ENCODE results near the gene NDUFAF8. TPM values are rescaled to one million over a fixed set of nuclear protein-coding genes. Genes with fewer than 3 reads are reported as not detected.

NDUFAF8 gene
- polyA plus RNA-seq, 2 of the 4 experiments (the other 2 are of a cell fraction) = 179 to 308 TPM

- POLR2A ChIA-PET = no interaction called here
- DNase-seq (ENCODE audit: low read depth in 1 of 2, low spot score in 1 of 2) = no peak
- Histone ChIP-seq H3K4me1 (no peaks in the 10 kb centered on the region), H3K4me2 (no peak overlapping the region), H3K9me3 (no peaks in the 10 kb centered on the region), H3K27ac (no peak overlapping the region), H3K4me3 (no peak overlapping the region)
- ATAC-seq = peak in 1 of 2 experiments; percentile 12; a peak in 1 of 6 replicates
- no peak for FAIRE-seq
- 95% methylated on average over 14 of the region's 16 CpGs for WGBS (ENCODE audit: missing lambda C conversion rate)
- CTCF ChIA-PET = interaction anchor here (0.6 to 15.4 kb wide), 6 partner anchors 8 to 267 kb away, joined by 3 to 129 read pairs (median 4); no protein-coding TSS in a partner anchor
- TF ChIP-seq TP53 (CRISPR knock-in tag; IDR thresholded peaks at IDR 0.05) (no peak), HEYL (CRISPR knock-in tag; IDR thresholded peaks at IDR 0.05) (no peak), GATA3 (IDR thresholded peaks at IDR 0.05; ENCODE audit: borderline replicate concordance) (no peak), RFX5 (IDR thresholded peaks at IDR 0.05) (no peak)
These were observed 43.8 kb downstream of the NDUFAF8 start for GRCh38 chr17:81282876-81283275.

- Histone ChIP-seq H3K4me3 (no peak overlapping the region), H3K27ac (no peak overlapping the region), H3K4me1 (no peaks in the 10 kb centered on the region), H3K9me3 (no peaks in the 10 kb centered on the region), H3K4me2 (no peak overlapping the region)
- ChIA-PET POLR2A (no interaction called here), CTCF (interaction anchor here (1.2 to 15.4 kb wide), 4 partner anchors 24 to 155 kb away, joined by 3 to 129 read pairs (median 3); no protein-coding TSS in a partner anchor)
- FAIRE-seq = no peak
- TF ChIP-seq MAFK (IDR thresholded peaks at IDR 0.05; ENCODE audit: partially characterized antibody) = peak; percentile 72
- TF ChIP-seq, protein P1, sequence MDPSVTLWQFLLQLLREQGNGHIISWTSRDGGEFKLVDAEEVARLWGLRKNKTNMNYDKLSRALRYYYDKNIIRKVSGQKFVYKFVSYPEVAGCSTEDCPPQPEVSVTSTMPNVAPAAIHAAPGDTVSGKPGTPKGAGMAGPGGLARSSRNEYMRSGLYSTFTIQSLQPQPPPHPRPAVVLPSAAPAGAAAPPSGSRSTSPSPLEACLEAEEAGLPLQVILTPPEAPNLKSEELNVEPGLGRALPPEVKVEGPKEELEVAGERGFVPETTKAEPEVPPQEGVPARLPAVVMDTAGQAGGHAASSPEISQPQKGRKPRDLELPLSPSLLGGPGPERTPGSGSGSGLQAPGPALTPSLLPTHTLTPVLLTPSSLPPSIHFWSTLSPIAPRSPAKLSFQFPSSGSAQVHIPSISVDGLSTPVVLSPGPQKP (IDR thresholded peaks at IDR 0.05; ENCODE audit: low read depth, low read length) = no peak
- DNase-seq (ENCODE audit: low read depth in 1 of 2, low spot score in 1 of 2) = no peak
- no peak for ATAC-seq
- 95% methylated on average over 37 of the region's 37 CpGs for WGBS (ENCODE audit: missing lambda C conversion rate)
These were observed 46.2 kb downstream of the NDUFAF8 start for GRCh38 chr17:81285179-81285878.

DNA sequence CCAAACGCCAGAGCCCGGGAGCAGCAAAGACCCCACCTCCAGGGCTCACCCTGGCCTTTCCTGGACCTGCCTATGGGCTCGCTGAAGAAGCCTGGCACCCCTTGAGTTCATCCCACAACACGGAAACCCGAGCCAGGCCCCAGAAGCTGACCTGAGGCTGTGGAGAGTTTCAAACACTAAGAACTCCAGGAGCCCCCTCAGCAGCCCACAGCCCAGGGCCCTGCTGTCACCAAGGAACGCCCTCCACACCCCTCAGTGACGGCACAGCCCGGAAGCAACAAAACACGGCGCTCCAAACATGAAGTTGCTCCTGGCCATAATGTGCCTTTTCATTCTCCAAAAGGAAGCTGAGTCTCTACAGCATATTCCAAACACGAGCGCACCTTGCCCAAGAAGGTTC lies 46.8 kb downstream of the NDUFAF8 start:
- H3K4me2 ChIP-seq = no peak overlapping the region
- H3K9me3 ChIP-seq = no peaks in the 10 kb centered on the region
- TF ChIP-seq SREBF2 (IDR thresholded peaks at IDR 0.05) (no peak), RAD21 (conservative IDR thresholded peaks at IDR 0.05 in 1 of 2, IDR thresholded peaks at IDR 0.05 in 1 of 2) (no peak), NR3C1 (IDR thresholded peaks at IDR 0.05) (no peak), CTCF (IDR thresholded peaks at IDR 0.05) (no peak)
- FAIRE-seq = no peak
- ChIA-PET POLR2A (no interaction called here), CTCF (interaction anchor here (1.2 to 15.4 kb wide), 5 partner anchors 24 to 315 kb away, joined by 3 to 129 read pairs (median 3); no protein-coding TSS in a partner anchor)
- DNase-seq (ENCODE audit: low read depth in 1 of 2, low spot score in 1 of 2) = no peak
- H3K4me3 ChIP-seq = no peak overlapping the region
- no peaks in the 10 kb centered on the region for H3K4me1 ChIP-seq
- WGBS (ENCODE audit: missing lambda C conversion rate) = 92% methylated on average over 12 of the region's 12 CpGs
- ATAC-seq = no peak
- no peak overlapping the region for H3K27ac ChIP-seq

DNA sequence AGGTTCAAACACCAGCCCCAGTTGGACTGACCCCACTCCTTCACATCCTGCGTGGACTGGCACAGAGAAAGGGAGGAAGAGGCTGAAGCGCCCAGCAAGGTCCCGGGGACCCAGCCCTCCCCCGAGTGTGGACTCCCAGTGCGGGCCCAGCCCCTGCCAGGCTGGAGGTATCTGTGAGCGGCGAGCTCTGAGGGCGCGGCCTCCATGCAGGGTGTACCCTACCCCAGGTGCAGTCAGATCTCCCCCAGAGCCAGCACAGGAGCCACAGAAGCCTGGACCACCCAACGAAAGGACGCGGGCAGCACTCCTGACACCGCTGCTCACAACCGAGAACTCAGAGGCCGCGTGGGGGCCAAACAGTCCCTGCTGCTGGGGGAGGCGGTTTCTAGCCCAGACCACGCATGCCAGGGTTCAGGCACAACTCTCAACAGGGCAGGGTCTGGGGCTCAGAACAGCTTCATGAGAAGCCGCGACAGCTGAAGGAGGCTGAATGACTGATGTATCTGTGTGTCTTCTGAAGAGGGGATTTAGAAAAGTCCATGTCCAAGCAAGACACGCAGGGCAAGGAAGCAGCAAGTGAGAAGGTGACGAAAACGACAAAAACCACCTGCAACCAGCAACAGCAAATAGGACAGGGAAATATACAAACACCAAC lies 47.5 kb downstream of the NDUFAF8 start:
- Histone ChIP-seq H3K4me3 (no peak overlapping the region), H3K27ac (no peak overlapping the region), H3K4me2 (no peak overlapping the region), H3K4me1 (no peaks in the 10 kb centered on the region), H3K9me3 (no peaks in the 10 kb centered on the region)
- POLR2A ChIA-PET = no interaction called here
- no peak for FAIRE-seq
- TF ChIP-seq HOXB5 (CRISPR knock-in tag; IDR thresholded peaks at IDR 0.05) (no peak), EHF (CRISPR knock-in tag; IDR thresholded peaks at IDR 0.05) (no peak), RNF2 (IDR thresholded peaks at IDR 0.05; ENCODE audit: borderline replicate concordance, low read depth) (no peak), MAFK (IDR thresholded peaks at IDR 0.05; ENCODE audit: partially characterized antibody) (no peak), HDAC2 (IDR thresholded peaks at IDR 0.05) (no peak), CBX2 (IDR thresholded peaks at IDR 0.05; ENCODE audit: borderline replicate concordance, low read depth) (no peak), ZNF302 (CRISPR knock-in tag; IDR thresholded peaks at IDR 0.05) (no peak), POLR2AphosphoS2 (conservative IDR thresholded peaks at IDR 0.05; ENCODE audit: low read length) (no peak), ESRRA (IDR thresholded peaks at IDR 0.05; ENCODE audit: borderline replicate concordance, low read length) (no peak), HOXA7 (CRISPR knock-in tag; IDR thresholded peaks at IDR 0.05) (no peak), USF2 (IDR thresholded peaks at IDR 0.05) (no peak), FOSL2 (IDR thresholded peaks at IDR 0.05) (no peak), FOSL2 (CRISPR knock-in tag; IDR thresholded peaks at IDR 0.05) (no peak)
- TF ChIP-seq, protein P2, sequence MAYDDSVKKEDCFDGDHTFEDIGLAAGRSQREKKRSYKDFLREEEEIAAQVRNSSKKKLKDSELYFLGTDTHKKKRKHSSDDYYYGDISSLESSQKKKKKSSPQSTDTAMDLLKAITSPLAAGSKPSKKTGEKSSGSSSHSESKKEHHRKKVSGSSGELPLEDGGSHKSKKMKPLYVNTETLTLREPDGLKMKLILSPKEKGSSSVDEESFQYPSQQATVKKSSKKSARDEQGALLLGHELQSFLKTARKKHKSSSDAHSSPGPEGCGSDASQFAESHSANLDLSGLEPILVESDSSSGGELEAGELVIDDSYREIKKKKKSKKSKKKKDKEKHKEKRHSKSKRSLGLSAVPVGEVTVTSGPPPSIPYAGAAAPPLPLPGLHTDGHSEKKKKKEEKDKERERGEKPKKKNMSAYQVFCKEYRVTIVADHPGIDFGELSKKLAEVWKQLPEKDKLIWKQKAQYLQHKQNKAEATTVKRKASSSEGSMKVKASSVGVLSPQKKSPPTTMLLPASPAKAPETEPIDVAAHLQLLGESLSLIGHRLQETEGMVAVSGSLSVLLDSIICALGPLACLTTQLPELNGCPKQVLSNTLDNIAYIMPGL (CRISPR knock-in tag; IDR thresholded peaks at IDR 0.05; ENCODE audit: borderline replicate concordance) = no peak
- ATAC-seq = no peak
- 94% methylated on average over 23 of the region's 23 CpGs for WGBS (ENCODE audit: missing lambda C conversion rate)
- DNase-seq (ENCODE audit: low read depth in 1 of 2, low spot score in 1 of 2) = no peak
- CTCF ChIA-PET = interaction anchor here (1.2 to 15.4 kb wide), 5 partner anchors 10 to 314 kb away, joined by 3 to 129 read pairs (median 5); no protein-coding TSS in a partner anchor
